Breast epithelium (tissue), 4 donors: ENCODE measurements around the gene MAPT. TPM values are rescaled to one million over a fixed set of nuclear protein-coding genes. Genes with fewer than 3 reads are reported as not detected.
A peak's percentile ranks its signal among the peaks of the same experiment; 100 is the strongest.

ENCODE experiments used
- DNase-seq, 2 donors: peaks; one replicate each; pipeline ENCODE4 v3.0.0-alpha.2; 2019; ENCODE audit warnings: low spot score in 2 of 2
- H3K27ac ChIP-seq, 2 donors: fragments of 200-600 bp; sonication (generic) in 1 of 2; one replicate each; pipeline ENCODE4 v1.5.1; 2016 to 2019; ENCODE audit warnings: mild to moderate bottlenecking in 1 of 2
- H3K27me3 ChIP-seq, 2 donors: fragments of 200-600 bp; sonication (generic) in 1 of 2; one replicate each; pipeline versions ENCODE4 v1.5.1 to v1.6.0; 2017 to 2019; ENCODE audit warnings: control low read depth in 1 of 2, mild to moderate bottlenecking in 1 of 2
- H3K36me3 ChIP-seq: fragments of 200-600 bp; one replicate; pipeline ENCODE4 v1.5.1; 2019
- H3K4me1 ChIP-seq, 2 donors: fragments of 200-600 bp; sonication (generic); one replicate each; pipeline ENCODE4 v1.5.1; 2016 to 2019; ENCODE audit warnings: control low read depth in 1 of 2
- H3K4me3 ChIP-seq, 3 donors: fragments of 200-600 bp; sonication (generic); 1 replicate in 2 of 3; 2 replicates in 1 of 3; pipeline ENCODE4 v1.5.1; 2016 to 2019; ENCODE audit warnings: mild to moderate bottlenecking in 3 of 3, moderate library complexity in 2 of 3
- H3K9me3 ChIP-seq, 2 donors: fragments of 200-600 bp; sonication (generic) in 1 of 2; one replicate each; pipeline ENCODE4 v1.5.1; 2016 to 2019; ENCODE audit warnings: control low read depth in 1 of 2
- POLR2A ChIP-seq: fragments of 450-650 bp; IDR thresholded peaks from one replicate; pipeline ENCODE4 v1.6.1; 2016; ENCODE audit warnings: antibody characterized with exemption, mild to moderate bottlenecking, moderate library complexity
- POLR2AphosphoS5 ChIP-seq, 3 donors: sonication (generic); formaldehyde crosslinking; IDR thresholded peaks; one replicate each; pipeline ENCODE4 v1.6.1; 2017; ENCODE audit warnings: antibody characterized with exemption in 3 of 3
- intact Hi-C: fragments of 100-400 bp; cut with DNase I; formaldehyde crosslinking; loops from one replicate; pipeline ENCODE4 v1.15.1; 2023; ENCODE audit warnings: low total_unique reads
- total RNA-seq, 3 donors: library from RNA; depleted of rRNA; stranded (reverse); fragments of >200 nt; gene quantifications; one replicate each; pipeline ENCODE4 v1.1.0, GENCODE V29; 2016
- TF ChIP-seq, protein P1 (sequence below), 3 donors: fragments of 450-650 bp; IDR thresholded peaks; one replicate each; pipeline ENCODE4 v1.5.1; 2016 to 2017; ENCODE audit warnings: antibody characterized with exemption in 3 of 3, mild to moderate bottlenecking in 3 of 3, moderate library complexity in 3 of 3

The MAPT gene
- total RNA-seq, 3 donors from 2014 or later: 9.9 to 15.1 (median 12.4) TPM

GRCh38 chr17:45902892-45903346, 8.6 kb downstream of the MAPT start:
- intact Hi-C loops: no loop called here
- Histone ChIP-seq H3K4me1 (no peaks in the 10 kb centered on the region), H3K4me3 (no peak overlapping the region), H3K9me3 (no peaks in the 10 kb centered on the region), H3K36me3 (no peaks in the 10 kb centered on the region), H3K27me3 (peaks cover 0 to 1% of the 10 kb centered on the region in 2 donors), H3K27ac (peak overlapping the region in 1 of 2 donors; percentile 50)
- TF ChIP-seq, protein P1, sequence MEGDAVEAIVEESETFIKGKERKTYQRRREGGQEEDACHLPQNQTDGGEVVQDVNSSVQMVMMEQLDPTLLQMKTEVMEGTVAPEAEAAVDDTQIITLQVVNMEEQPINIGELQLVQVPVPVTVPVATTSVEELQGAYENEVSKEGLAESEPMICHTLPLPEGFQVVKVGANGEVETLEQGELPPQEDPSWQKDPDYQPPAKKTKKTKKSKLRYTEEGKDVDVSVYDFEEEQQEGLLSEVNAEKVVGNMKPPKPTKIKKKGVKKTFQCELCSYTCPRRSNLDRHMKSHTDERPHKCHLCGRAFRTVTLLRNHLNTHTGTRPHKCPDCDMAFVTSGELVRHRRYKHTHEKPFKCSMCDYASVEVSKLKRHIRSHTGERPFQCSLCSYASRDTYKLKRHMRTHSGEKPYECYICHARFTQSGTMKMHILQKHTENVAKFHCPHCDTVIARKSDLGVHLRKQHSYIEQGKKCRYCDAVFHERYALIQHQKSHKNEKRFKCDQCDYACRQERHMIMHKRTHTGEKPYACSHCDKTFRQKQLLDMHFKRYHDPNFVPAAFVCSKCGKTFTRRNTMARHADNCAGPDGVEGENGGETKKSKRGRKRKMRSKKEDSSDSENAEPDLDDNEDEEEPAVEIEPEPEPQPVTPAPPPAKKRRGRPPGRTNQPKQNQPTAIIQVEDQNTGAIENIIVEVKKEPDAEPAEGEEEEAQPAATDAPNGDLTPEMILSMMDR (IDR thresholded peaks at IDR 0.05): no peak
- no peak for TF ChIP-seq POLR2A
- no peak for TF ChIP-seq POLR2AphosphoS5 (IDR thresholded peaks at IDR 0.05)
- DNase-seq: peak in 1 of 2 donors; percentile 60

DNA sequence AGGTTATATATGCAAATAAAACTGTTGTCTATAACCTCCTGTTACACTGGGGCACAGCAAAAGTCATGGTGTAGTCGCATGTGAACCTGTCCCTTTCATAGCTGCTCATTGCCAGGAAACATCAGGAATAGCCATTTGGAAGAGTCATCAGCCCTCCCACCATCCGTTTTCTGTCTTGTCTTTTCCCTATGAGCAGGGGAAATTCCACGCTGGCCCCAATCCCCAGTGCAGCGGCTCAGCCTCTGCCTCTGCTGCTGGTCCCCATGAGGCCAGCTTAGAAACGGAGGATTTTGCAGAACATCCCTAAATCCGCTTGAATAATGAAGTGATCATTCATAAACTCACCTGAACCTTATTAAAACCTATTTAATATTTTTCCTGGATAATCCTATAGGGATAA, 10.5 kb downstream of the MAPT start:
- intact Hi-C loops: no loop called here
- no peaks in the 10 kb centered on the region for H3K36me3 ChIP-seq
- TF ChIP-seq POLR2AphosphoS5 (IDR thresholded peaks at IDR 0.05) (no peak), POLR2A (no peak)
- TF ChIP-seq, protein P1 (IDR thresholded peaks at IDR 0.05): no peak

GRCh38 chr17:45905814-45906213, 11.5 kb downstream of the MAPT start:
- H3K27me3 ChIP-seq: no peaks in the 10 kb centered on the region
- no peaks in the 10 kb centered on the region for H3K36me3 ChIP-seq
- H3K4me3 ChIP-seq: no peak overlapping the region
- intact Hi-C loops: no loop called here
- TF ChIP-seq POLR2A (no peak), POLR2AphosphoS5 (IDR thresholded peaks at IDR 0.05) (no peak)
- TF ChIP-seq, protein P1 (IDR thresholded peaks at IDR 0.05): no peak
- no peak for DNase-seq
- H3K27ac ChIP-seq: no peak overlapping the region
- H3K9me3 ChIP-seq: no peaks in the 10 kb centered on the region
- H3K4me1 ChIP-seq: no peaks in the 10 kb centered on the region

More for the DNA sequence above, 10.5 kb downstream of the MAPT start:
- Histone ChIP-seq H3K9me3 (no peaks in the 10 kb centered on the region), H3K4me1 (no peaks in the 10 kb centered on the region), H3K27me3 (no peaks in the 10 kb centered on the region), H3K4me3 (no peak overlapping the region), H3K27ac (no peak overlapping the region)
- no peak for DNase-seq

DNA sequence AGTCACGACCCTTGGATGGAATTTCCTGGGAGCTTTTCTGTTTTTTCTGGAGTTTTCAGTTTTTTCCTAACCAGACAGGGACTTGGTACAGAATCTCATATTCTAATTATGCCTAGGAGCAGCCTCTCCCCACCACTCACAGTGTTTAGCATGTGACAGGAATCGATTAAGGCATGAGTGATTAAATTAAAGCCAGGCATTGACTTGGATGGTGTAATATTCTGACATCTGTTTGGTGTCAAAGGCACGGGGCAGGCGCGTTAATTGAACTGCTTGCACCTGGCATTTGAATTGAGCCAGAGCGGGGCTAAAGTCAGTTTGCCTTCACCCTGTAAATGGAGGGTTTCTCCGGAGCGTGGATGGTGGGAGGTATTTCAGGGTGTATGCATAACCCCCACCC, 11.9 kb downstream of the MAPT start:
- TF ChIP-seq POLR2AphosphoS5 (IDR thresholded peaks at IDR 0.05) (no peak), POLR2A (no peak)
- TF ChIP-seq, protein P1 (IDR thresholded peaks at IDR 0.05): no peak
- intact Hi-C loops: no loop called here
- Histone ChIP-seq H3K27ac (no peak overlapping the region), H3K4me1 (no peaks in the 10 kb centered on the region), H3K9me3 (no peaks in the 10 kb centered on the region), H3K27me3 (no peaks in the 10 kb centered on the region), H3K36me3 (no peaks in the 10 kb centered on the region), H3K4me3 (no peak overlapping the region)
- DNase-seq: no peak

DNA sequence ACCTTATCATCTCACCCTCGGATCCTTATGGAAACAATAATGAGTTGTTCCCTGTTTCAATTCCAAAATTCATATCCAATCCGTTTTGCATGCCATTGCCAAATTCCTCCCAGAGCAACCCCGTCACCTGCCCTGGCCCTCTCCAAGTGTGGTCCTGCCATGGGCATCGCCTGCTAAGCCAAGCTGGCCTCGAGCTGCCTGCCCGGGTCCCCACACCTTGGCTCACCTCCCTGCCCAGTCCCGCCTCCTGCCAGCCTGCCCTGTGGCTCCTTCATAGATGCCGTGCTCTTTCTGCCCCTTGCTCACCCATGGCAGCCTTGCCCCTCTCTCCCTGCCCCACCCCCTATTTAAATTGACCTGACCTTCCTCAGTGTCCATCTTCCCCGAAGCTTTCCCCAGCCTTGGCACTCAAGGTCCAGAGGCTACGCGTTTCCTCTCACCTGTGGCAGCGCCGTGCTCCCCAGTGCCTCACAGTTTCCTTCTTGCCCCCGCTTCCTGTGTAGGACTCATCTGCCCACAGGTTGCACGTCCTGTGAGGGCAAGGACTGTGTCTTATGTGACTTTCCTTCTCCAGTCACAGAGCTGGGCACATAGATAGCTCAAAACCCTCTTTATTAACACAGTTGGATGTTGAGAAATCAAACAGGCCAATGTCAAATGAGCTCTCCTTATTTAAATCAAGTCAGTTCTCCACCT, 12.7 kb downstream of the MAPT start:
- DNase-seq: no peak
- intact Hi-C loops: no loop called here
- Histone ChIP-seq H3K27ac (no peak overlapping the region), H3K27me3 (no peaks in the 10 kb centered on the region), H3K9me3 (peaks cover 0 to 6% of the 10 kb centered on the region in 2 donors), H3K4me1 (no peaks in the 10 kb centered on the region), H3K36me3 (no peaks in the 10 kb centered on the region), H3K4me3 (no peak overlapping the region)
- TF ChIP-seq POLR2A (no peak), POLR2AphosphoS5 (IDR thresholded peaks at IDR 0.05) (no peak)
- TF ChIP-seq, protein P1 (IDR thresholded peaks at IDR 0.05): no peak
